CD4-positive, alpha-beta T cell treated with Interleukin-6 at 100 ng/mL for 8 hours (primary cell): ENCODE data around the gene CNKSR2.

Experiments
- DNase-seq: peaks from one replicate; pipeline ENCODE4 v3.0.0-alpha.2; 2020; ENCODE audit warnings: mixed read lengths, low spot score

Gene CNKSR2

GRCh38 chrX:21675931-21676330 is 301.7 kb downstream of the CNKSR2 start:
- no peak for DNase-seq

GRCh38 chrX:21678048-21678612 is 303.9 kb downstream of the CNKSR2 start:
- DNase-seq: no peak

- no peak for DNase-seq
Observed at GRCh38 chrX:21683941-21684340, 309.7 kb downstream of the CNKSR2 start.

- DNase-seq: no peak
Observed at GRCh38 chrX:21691512-21692018, 317.3 kb downstream of the CNKSR2 start.

- no peak for DNase-seq
Observed at GRCh38 chrX:21698272-21698671, 324.1 kb downstream of the CNKSR2 start.

- no peak for DNase-seq
Observed at GRCh38 chrX:21699136-21699535, 324.9 kb downstream of the CNKSR2 start.

- DNase-seq: no peak
Observed at GRCh38 chrX:21700275-21700674, 326.1 kb downstream of the CNKSR2 start.

- DNase-seq: no peak
Observed at GRCh38 chrX:21700967-21701366, 326.7 kb downstream of the CNKSR2 start.

GRCh38 chrX:21702725-21703124 is 328.5 kb downstream of the CNKSR2 start:
- no peak for DNase-seq
